ENCODE data around the gene TRRAP.

- TF ChIP-seq CTCF (IDR thresholded peaks at IDR 0.05): no peak
- no peak for TF ChIP-seq POLR2A (IDR thresholded peaks at IDR 0.05)
Measured at GRCh38 chr7:98955992-98956391, 77.7 kb downstream of the TRRAP start.

All from upper lobe of left lung (tissue), 4 donors.